Liver (tissue), 9 donors: ENCODE results near the gene SPATA33. TPM values are rescaled to one million over a fixed set of nuclear protein-coding genes. Genes with fewer than 3 reads are reported as not detected.

Experiments
- DNase-seq: peaks from one replicate; pipeline ENCODE4 v3.0.0-alpha.2; 2017; ENCODE audit warnings: low spot score
- H3K27ac ChIP-seq, 2 donors: one replicate each; pipeline ENCODE4 v1.7.0; 2013; ENCODE audit warnings: inconsistent platforms in 2 of 2, low read length in 2 of 2, control low read depth in 1 of 2, low read depth in 1 of 2, mild to moderate bottlenecking in 1 of 2
- H3K27me3 ChIP-seq, 4 donors: one replicate each; pipeline versions ENCODE4 v1.6.1 to v1.7.0; 2013; ENCODE audit warnings: low read length in 3 of 4, inconsistent platforms in 1 of 4, mild to moderate bottlenecking in 1 of 4, moderate library complexity in 1 of 4; ENCODE audit not compliant: control insufficient read depth in 4 of 4, insufficient read depth in 4 of 4
- H3K36me3 ChIP-seq, 4 donors: one replicate each; pipeline versions ENCODE4 v1.6.1 to v1.7.0; 2013; ENCODE audit warnings: low read length in 3 of 4, mild to moderate bottlenecking in 3 of 4, low read depth in 1 of 4, moderate library complexity in 1 of 4; ENCODE audit not compliant: control insufficient read depth in 4 of 4, insufficient read depth in 3 of 4
- H3K4me1 ChIP-seq, 4 donors: one replicate each; pipeline versions ENCODE4 v1.6.1 to v1.7.0; 2013; ENCODE audit warnings: low read length in 3 of 4, mild to moderate bottlenecking in 3 of 4, moderate library complexity in 1 of 4; ENCODE audit not compliant: control insufficient read depth in 4 of 4, insufficient read depth in 4 of 4
- H3K4me3 ChIP-seq, 3 donors: one replicate each; pipeline versions ENCODE4 v1.6.1 to v1.7.0; 2013; ENCODE audit warnings: low read length in 3 of 3, control low read depth in 1 of 3, low read depth in 1 of 3, mild to moderate bottlenecking in 1 of 3
- H3K9ac ChIP-seq, 2 donors: one replicate each; pipeline ENCODE4 v1.7.0; 2013; ENCODE audit warnings: low read length in 2 of 2, mild to moderate bottlenecking in 2 of 2, moderate library complexity in 2 of 2, control low read depth in 1 of 2, low read depth in 1 of 2
- H3K9me3 ChIP-seq, 4 donors: one replicate each; pipeline versions ENCODE4 v1.6.1 to v1.7.0; 2013; ENCODE audit warnings: low read length in 3 of 4; ENCODE audit not compliant: control insufficient read depth in 4 of 4
- ATF3 ChIP-seq: IDR thresholded peaks from 2 replicates; pipeline ENCODE4 v1.6.1; 2016; ENCODE audit warnings: antibody characterized with exemption
- CTCF ChIP-seq: fragments of 150-350 bp; IDR thresholded peaks from 2 replicates; pipeline ENCODE4 v1.5.1; 2017; ENCODE audit warnings: improper control_type of control experiment, low read depth, low read length; ENCODE audit not compliant: missing input control
- EGR1 ChIP-seq, 2 donors: IDR thresholded peaks; 2 replicates each; pipeline ENCODE4 v1.6.1; 2016 to 2018; ENCODE audit warnings: antibody characterized with exemption in 2 of 2, low read depth in 2 of 2
- FOXA1 ChIP-seq: IDR thresholded peaks from 2 replicates; pipeline ENCODE4 v1.6.1; 2016; ENCODE audit warnings: antibody characterized with exemption
- FOXA2 ChIP-seq: IDR thresholded peaks from 2 replicates; pipeline ENCODE4 v1.6.1; 2016; ENCODE audit warnings: antibody characterized with exemption
- GABPA ChIP-seq, 2 donors: IDR thresholded peaks in 1 of 2; conservative IDR thresholded peaks in 1 of 2; 2 replicates each; pipeline ENCODE4 v1.6.1; 2016; ENCODE audit warnings: antibody characterized with exemption in 2 of 2, mild to moderate bottlenecking in 1 of 2, moderate library complexity in 1 of 2
- HNF4A ChIP-seq, 2 donors: conservative IDR thresholded peaks; 2 replicates each; pipeline ENCODE4 v1.6.1; 2016; ENCODE audit warnings: antibody characterized with exemption in 2 of 2, mild to moderate bottlenecking in 2 of 2
- HNF4G ChIP-seq: IDR thresholded peaks from 2 replicates; pipeline ENCODE4 v1.6.1; 2016; ENCODE audit warnings: antibody characterized with exemption
- JUND ChIP-seq, 2 donors: IDR thresholded peaks; 2 replicates each; pipeline ENCODE4 v1.6.1; 2016; ENCODE audit warnings: antibody characterized with exemption in 2 of 2
- MAX ChIP-seq: IDR thresholded peaks from 2 replicates; pipeline ENCODE4 v1.6.1; 2016; ENCODE audit warnings: antibody characterized with exemption
- NR2F2 ChIP-seq: IDR thresholded peaks from 2 replicates; pipeline ENCODE4 v1.6.1; 2016; ENCODE audit warnings: antibody characterized with exemption
- RAD21 ChIP-seq, 2 donors: IDR thresholded peaks; 2 replicates each; pipeline ENCODE4 v1.6.1; 2016; ENCODE audit warnings: antibody characterized with exemption in 2 of 2, mild to moderate bottlenecking in 2 of 2
- SP1 ChIP-seq: IDR thresholded peaks from 2 replicates; pipeline ENCODE4 v1.6.1; 2018; ENCODE audit warnings: antibody characterized with exemption, mild to moderate bottlenecking
- YY1 ChIP-seq: IDR thresholded peaks from 2 replicates; pipeline ENCODE4 v1.6.1; 2016; ENCODE audit warnings: antibody characterized with exemption, mild to moderate bottlenecking
- ZBTB33 ChIP-seq: IDR thresholded peaks from 2 replicates; pipeline ENCODE4 v1.6.1; 2016; ENCODE audit warnings: antibody characterized with exemption
- WGBS: extraction: QIAGEN DNeasy Blood & Tissue Kit; methylation state at CpG from one replicate; pipeline ENCODE4 v1.1.7; 2013; 5-methylcytosine and 5-hydroxymethylcytosine counted together
- polyA plus RNA-seq, 2 donors: library from polyadenylated mRNA; stranded (reverse) in 1 of 2; unstranded in 1 of 2; fragments of 200-250 nt in 1 of 2; fragments of >200 nt in 1 of 2; fragmentation: Nextera tagmentation in 1 of 2; extraction: Ambion mirVana in 1 of 2; gene quantifications; one replicate each; pipeline versions ENCODE4 v1.2.1 to v1.2.3, GENCODE V29; 2013 to 2015
- total RNA-seq, 2 donors: library from RNA; depleted of rRNA; stranded (reverse); fragments of >200 nt; gene quantifications; one replicate each; pipeline ENCODE4 v1.2.3, GENCODE V29; 2014
- donor health status: healthy.
- donor health status: healthy.
- donor health status: healthy.
- donor health status: healthy.
- donor health status: healthy.

Gene SPATA33
- total and polyA plus RNA-seq, 4 donors, result 1.6 to 3.6 (median 3.4) TPM

GRCh38 chr16:89686520-89687091 is 29.0 kb downstream of the SPATA33 start, which contains the start of gene CDK10:
CDK10 (plus strand) TSS chr16:89686689; CDS start chr16:89686711, 22 bp downstream.
- under 1% methylated on average over 67 of the region's 67 CpGs for WGBS

DNA sequence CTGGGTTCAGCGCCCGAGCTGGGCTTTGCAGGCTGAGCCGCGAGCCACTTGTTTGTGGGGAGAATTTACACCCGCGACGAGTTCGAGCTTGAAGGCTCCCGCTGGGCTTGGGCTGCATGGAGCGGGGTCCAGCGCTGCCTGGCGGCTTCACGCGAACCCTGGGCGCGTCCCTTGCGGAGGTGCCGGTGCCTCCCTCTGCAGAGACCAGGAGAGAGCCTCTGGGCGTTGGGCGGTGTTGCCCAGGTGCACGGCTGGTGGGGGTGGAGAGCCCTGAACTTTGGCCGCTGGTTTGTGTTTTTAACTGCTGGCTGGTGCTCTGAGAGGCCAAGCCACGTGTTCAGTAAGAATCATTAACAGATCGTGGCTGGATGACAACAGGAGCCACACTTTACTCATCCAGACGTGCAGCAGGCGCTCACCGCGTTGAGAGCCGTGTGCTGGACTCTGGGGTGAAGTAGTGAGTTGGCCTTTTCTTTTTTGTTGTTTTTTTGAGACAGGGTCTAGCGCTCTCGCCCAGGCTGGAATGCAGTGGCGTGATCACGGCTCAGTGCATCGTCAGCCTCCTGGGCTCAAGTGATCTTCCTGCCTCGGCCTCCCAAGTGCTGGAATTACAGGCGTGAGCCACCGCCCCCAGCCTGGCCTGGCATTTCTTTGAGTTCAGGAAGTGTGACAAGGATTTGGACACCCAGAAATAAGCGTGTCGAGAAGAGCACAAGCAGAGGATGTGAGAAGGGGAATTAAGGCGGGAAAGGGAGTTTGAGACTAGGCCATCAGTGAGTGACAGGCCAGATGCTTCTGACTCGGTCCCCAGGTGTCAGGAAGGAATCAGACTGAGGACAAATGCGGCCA is 29.7 kb downstream of the SPATA33 start:
- Histone ChIP-seq H3K9ac (peak overlapping the region; percentile 92 to 93), H3K27me3 (no peaks in the 10 kb centered on the region), H3K36me3 (peaks cover 3 to 15% (median 9%) of the 10 kb centered on the region in 4 donors), H3K9me3 (no peaks in the 10 kb centered on the region), H3K27ac (peak overlapping the region; percentile 98 to 99), H3K4me3 (peak overlapping the region; percentile 80 to 96 (median 84)), H3K4me1 (peaks cover 5 to 28% (median 21%) of the 10 kb centered on the region in 4 donors)
- 5% methylated on average over 42 of the region's 42 CpGs for WGBS
- DNase-seq, result peak; percentile 76
- peak; percentile 46 for TF ChIP-seq YY1
- peak in 1 of 2 donors; percentile 58 for TF ChIP-seq EGR1 (IDR thresholded peaks at IDR 0.05; ENCODE audit: low read depth in 2 of 2)
- TF ChIP-seq GABPA (IDR thresholded peaks at IDR 0.05 in 1 of 2, conservative IDR thresholded peaks at IDR 0.05 in 1 of 2), result peak in 1 of 2 donors; percentile 13
- no peak for TF ChIP-seq NR2F2
- TF ChIP-seq SP1, result peak; percentile 91
- no peak for TF ChIP-seq FOXA1
- peak; percentile 76 for TF ChIP-seq HNF4G
- TF ChIP-seq MAX, result no peak
- no peak for TF ChIP-seq FOXA2
- TF ChIP-seq ATF3, result no peak
- no peak for TF ChIP-seq CTCF

More at GRCh38 chr16:89686520-89687091, 29.0 kb downstream of the SPATA33 start, which contains the start of gene CDK10:
- H3K27ac ChIP-seq, result peak within 1 kb of the TSS; percentile 98 to 99
- peaks cover 5 to 28% (median 21%) of the 10 kb centered on the region in 4 donors for H3K4me1 ChIP-seq
- H3K4me3 ChIP-seq, result peak within 1 kb of the TSS; percentile 80 to 96 (median 84)
- DNase-seq, result peak; percentile 95
- H3K9me3 ChIP-seq, result no peaks in the 10 kb centered on the region
- peak within 1 kb of the TSS; percentile 92 to 93 for H3K9ac ChIP-seq
- peaks cover 0 to 9% (median 5%) of the 10 kb centered on the region in 4 donors for H3K36me3 ChIP-seq
- H3K27me3 ChIP-seq, result no peaks in the 10 kb centered on the region
- TF ChIP-seq RAD21 (IDR thresholded peaks at IDR 0.05) (no peak), GABPA (IDR thresholded peaks at IDR 0.05 in 1 of 2, conservative IDR thresholded peaks at IDR 0.05 in 1 of 2) (peak in 1 of 2 donors; percentile 6), CTCF (no peak), ZBTB33 (no peak), HNF4A (conservative IDR thresholded peaks at IDR 0.05) (no peak), FOXA2 (no peak), YY1 (peak; percentile 81), JUND (IDR thresholded peaks at IDR 0.05) (no peak)
